Retinal pigment epithelial cell (primary cell): Measurements from ENCODE around the gene CALML5.

Experiments
- DNase-seq: peaks from one replicate; pipeline ENCODE4 v3.0.0-alpha.2; 2010; ENCODE audit warnings: low read depth
- H3K4me3 ChIP-seq: 2 replicates; pipeline ENCODE4 v1.5.1; 2011; ENCODE audit warnings: mild to moderate bottlenecking, low read length, control low read depth, moderate library complexity
- CTCF ChIP-seq: conservative IDR thresholded peaks from 2 replicates; pipeline ENCODE4 v1.5.1; 2011; ENCODE audit warnings: low read depth, low read length, control low read depth, inconsistent platforms

Gene CALML5

DNA sequence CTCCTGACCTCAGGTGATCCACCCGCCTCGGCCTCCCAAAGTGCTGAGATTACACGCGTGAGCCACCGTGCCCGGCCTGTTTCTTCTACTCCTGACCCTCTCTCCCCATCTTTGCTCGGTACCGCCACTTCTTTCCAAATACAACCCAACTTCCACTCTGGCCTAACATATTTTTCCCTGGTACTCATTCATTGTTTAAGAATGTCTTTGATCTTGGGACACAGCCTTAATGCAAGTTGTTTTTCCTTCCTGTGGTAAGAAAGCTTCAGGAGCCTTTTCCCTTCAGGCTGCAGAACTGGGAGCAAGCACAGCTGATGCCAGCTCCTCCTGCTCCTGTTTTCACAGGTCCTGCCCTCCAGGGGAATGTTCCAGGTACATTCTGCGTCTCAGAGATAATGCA lies 39.1 kb upstream of the CALML5 start:
- peak; percentile 22 for DNase-seq
- H3K4me3 ChIP-seq = no peak overlapping the region
- no peak for TF ChIP-seq CTCF

- H3K4me3 ChIP-seq = no peak overlapping the region
- DNase-seq = no peak
- no peak for TF ChIP-seq CTCF
These were observed 38.3 kb upstream of the CALML5 start for GRCh38 chr10:5537684-5538083.

- no peak for DNase-seq
- no peak for TF ChIP-seq CTCF
- H3K4me3 ChIP-seq = no peak overlapping the region
These were observed 37.2 kb upstream of the CALML5 start for GRCh38 chr10:5536486-5537081.

DNA sequence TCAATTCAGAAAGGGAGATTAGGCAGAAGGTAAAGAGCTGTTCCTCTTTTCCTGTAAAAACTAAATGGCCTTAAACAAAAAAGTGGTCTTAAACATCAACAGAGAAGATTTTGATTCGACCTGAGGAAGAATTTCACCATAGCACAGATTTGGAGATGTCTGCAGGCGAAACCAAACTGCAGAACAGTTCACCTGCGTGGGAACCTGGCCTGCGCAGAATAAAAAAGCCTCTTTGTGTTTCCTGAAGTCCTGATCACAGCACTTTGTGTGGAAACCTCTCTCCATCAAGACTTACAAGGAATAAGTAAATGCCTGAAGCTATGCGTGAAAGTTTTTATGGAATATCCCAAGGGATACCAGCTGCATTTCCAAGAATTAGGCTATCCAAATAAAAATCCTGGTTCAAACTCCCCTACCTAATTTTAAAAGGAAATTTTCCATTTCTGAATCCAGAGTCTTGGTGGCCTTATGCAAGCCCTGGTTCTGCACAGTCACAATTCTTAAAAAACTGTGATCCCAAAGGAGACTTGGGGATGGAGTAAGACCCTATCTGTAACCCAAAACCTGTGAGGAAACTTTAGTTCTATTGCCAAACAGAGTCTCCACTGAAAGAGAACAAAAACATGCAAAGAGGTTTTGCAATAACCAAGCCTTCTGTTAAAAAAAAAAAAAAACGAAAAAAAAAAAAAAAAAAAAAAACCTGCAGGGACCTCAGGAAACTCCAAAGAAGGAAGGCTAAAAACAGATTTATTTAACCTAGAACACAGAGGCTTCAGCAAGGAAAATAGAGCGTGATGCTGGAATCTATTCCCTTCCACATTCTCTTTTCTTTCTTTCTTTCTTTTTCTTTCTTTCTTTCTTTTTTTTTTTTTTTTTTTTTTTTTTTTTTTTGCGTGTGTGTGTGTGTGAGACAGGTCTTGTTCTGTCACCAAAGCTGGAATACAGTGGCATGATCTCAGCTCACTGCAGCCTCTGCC lies 35.8 kb upstream of the CALML5 start:
- no peak for DNase-seq
- no peak for TF ChIP-seq CTCF
- no peak overlapping the region for H3K4me3 ChIP-seq

DNA sequence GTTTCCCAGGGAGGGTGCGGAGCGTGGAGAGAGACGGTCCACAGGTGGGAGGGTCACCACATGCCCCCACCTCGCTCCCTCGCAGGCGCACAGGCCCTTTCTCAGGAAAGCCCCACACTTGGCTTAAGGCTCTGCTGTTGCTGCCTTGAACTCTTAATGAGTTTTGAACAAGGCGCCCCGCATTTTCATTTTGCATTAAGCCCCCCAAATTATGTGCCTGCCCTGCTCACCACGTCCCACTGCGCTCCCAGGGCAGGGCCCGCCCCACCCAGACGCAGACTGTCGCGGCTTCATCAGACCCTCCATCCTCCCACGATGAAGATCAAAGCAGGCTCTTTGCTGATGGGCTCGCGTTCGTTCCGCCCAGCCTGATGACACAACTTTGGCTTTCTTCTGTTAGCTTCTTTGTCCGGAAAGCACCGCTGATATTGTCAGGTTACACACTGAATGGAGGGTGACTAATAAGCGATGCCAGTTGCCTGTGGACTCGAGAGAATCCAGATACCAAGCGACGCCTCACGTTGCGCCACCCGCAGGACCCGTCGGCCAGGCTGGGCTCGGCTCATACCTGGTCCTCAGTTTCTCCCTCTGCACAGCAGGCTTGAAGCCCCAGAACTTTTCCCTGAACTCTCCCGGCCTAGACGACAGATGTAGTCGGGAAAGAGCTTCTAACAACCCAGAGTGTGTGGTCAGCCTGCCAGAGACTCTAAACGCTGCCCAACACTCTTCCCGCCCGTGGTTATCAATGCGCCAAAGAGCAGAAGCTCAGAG lies 34.9 kb upstream of the CALML5 start:
- no peak overlapping the region for H3K4me3 ChIP-seq
- no peak for TF ChIP-seq CTCF
- no peak for DNase-seq

- DNase-seq = no peak
- no peak overlapping the region for H3K4me3 ChIP-seq
- TF ChIP-seq CTCF = no peak
These were observed 33.8 kb upstream of the CALML5 start for GRCh38 chr10:5533098-5533731.
